ENCODE results near the gene EXOC6B. TPM values are rescaled to one million over a fixed set of nuclear protein-coding genes. Genes with fewer than 3 reads are reported as not detected.

The EXOC6B gene
- total RNA-seq, 2 donors from 2014 or later: 21.3 to 28.8 TPM

DNA sequence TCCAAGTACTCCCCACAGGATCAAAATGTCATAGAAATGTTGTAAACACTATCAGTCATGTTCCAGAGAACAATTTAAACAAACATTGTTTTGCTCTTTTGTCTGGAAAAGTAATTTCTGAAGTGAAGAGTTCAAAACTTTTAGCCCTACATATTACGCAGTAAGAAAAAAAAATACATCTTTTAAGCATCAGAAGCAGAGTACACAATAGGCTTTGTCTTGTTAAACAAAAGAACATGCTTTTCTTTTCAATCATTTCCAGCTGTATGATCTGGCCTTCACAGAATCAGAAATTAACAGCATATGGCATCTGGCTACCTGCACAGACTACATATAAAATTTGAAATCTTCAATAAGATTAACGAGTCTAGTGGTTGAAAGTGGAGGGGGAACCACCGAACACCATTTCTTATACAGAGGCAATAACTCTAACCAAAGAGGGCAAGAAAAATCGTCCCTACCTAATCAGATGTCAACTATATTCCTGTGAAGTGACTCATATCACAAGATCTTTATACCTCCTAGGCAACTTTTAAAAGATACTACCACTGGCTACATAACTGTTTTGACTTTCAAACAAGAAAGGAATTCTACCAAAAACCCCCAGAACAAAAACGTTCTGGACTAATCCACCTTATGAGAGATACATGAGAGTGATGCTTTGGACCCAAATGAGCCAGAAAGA, 149.3 kb downstream of the EXOC6B start:
- Histone ChIP-seq H3K9me3 (no peaks in the 10 kb centered on the region), H3K27me3 (no peaks in the 10 kb centered on the region), H3K4me1 (peaks cover 6% of the 10 kb centered on the region), H3K36me3 (no peaks in the 10 kb centered on the region), H3K27ac (no peak overlapping the region), H3K4me3 (no peak overlapping the region), H3K9ac (ENCODE audit: low read depth in 2 of 2, low read length in 2 of 2) (no peak overlapping the region)
- DNase-seq: no peak
- TF ChIP-seq CTCF (IDR thresholded peaks at IDR 0.05): no peak
- intact Hi-C loops (cut with DNase I): no loop called here

DNA sequence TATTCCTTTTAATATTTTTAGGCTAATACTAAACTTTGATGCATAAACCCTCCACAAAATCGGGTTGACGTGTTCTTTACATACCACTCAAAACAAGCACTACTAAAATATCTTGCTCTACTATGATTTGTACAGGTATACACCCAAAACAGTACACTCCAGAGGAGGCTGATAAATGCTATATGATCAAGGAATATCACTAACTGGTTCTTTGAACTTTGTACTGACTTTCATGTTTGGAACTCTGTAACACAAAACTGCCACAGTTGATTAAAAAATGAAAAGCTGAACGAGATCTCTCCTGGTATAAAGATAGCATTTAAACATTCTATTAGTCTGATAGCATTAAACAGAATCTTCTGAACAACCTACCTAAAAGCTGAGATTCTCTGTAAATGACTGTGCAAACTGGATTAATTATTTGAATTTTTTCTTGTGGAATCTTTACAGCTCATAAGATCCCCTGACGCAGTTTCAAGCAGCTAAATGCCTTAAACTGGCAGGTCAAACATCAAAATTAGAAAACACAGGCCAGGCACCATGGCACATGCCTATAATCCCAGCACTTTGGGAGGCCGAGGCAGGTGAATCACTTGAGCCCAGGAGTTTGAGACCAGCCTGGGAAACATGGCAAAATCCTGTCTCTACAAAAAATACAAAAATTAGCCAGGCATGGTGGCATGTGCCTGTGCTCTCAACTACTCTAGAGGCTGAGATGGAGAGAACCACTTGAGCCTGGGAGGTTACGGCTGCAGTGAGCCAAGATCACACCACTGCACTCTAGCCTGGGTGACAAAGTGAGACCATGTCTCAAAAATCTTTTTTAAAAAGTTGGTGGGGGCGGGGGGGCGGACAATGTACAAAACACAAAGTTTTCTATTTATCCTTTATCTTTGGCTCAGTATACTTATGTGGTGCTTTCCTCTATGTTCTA, 150.6 kb downstream of the EXOC6B start:
- Histone ChIP-seq H3K4me3 (no peak overlapping the region), H3K9me3 (no peaks in the 10 kb centered on the region), H3K9ac (ENCODE audit: low read depth in 2 of 2, low read length in 2 of 2) (no peak overlapping the region), H3K27me3 (no peaks in the 10 kb centered on the region), H3K4me1 (peaks cover 6% of the 10 kb centered on the region), H3K27ac (no peak overlapping the region), H3K36me3 (no peaks in the 10 kb centered on the region)
- no peak for TF ChIP-seq CTCF (IDR thresholded peaks at IDR 0.05)
- intact Hi-C loops (cut with DNase I): no loop called here
- DNase-seq: no peak

GRCh38 chr2:72673279-72673678, 152.6 kb downstream of the EXOC6B start:
- Histone ChIP-seq H3K9ac (ENCODE audit: low read depth in 2 of 2, low read length in 2 of 2) (no peak overlapping the region), H3K27ac (no peak overlapping the region), H3K4me1 (peaks cover 6% of the 10 kb centered on the region), H3K4me3 (no peak overlapping the region), H3K9me3 (no peaks in the 10 kb centered on the region), H3K27me3 (no peaks in the 10 kb centered on the region), H3K36me3 (no peaks in the 10 kb centered on the region)
- no peak for TF ChIP-seq CTCF (IDR thresholded peaks at IDR 0.05)
- no peak for DNase-seq
- intact Hi-C loops (cut with DNase I): no loop called here

DNA sequence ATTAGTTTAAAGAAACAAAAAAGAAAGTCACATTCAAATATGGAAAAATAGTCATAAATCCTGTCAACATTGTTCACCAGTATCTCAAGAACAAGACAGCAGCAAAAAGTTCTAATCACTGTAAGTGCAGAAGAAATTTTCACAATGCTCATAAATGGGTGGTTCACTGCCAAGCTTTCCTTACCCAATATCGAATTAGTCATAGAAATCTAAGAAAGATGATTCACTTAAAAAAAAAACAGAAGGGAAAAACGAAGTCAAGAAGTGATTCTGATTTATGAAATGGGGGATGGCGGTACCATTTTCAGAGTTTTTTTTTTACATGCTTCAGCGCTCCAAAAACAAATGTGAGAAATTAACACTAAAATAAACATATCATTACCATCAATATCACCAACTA, 156.7 kb downstream of the EXOC6B start:
- TF ChIP-seq CTCF (IDR thresholded peaks at IDR 0.05): no peak

GRCh38 chr2:72668647-72669046, 157.2 kb downstream of the EXOC6B start:
- Histone ChIP-seq H3K4me3 (no peak overlapping the region), H3K27me3 (no peaks in the 10 kb centered on the region), H3K36me3 (no peaks in the 10 kb centered on the region), H3K4me1 (peaks cover under 1% of the 10 kb centered on the region), H3K27ac (no peak overlapping the region), H3K9me3 (no peaks in the 10 kb centered on the region), H3K9ac (ENCODE audit: low read depth in 2 of 2, low read length in 2 of 2) (no peak overlapping the region)
- intact Hi-C loops (cut with DNase I): no loop called here
- no peak for DNase-seq
- TF ChIP-seq CTCF (IDR thresholded peaks at IDR 0.05): no peak

More for the DNA sequence above, 156.7 kb downstream of the EXOC6B start:
- no peak overlapping the region for H3K4me3 ChIP-seq
- H3K27ac ChIP-seq: no peak overlapping the region
- no peaks in the 10 kb centered on the region for H3K36me3 ChIP-seq
- H3K27me3 ChIP-seq: no peaks in the 10 kb centered on the region
- no peak overlapping the region for H3K9ac ChIP-seq (ENCODE audit: low read depth in 2 of 2, low read length in 2 of 2)
- H3K4me1 ChIP-seq: peaks cover 5% of the 10 kb centered on the region
- no peak for DNase-seq
- intact Hi-C loops (cut with DNase I): no loop called here
- no peaks in the 10 kb centered on the region for H3K9me3 ChIP-seq
